ENCODE measurements around the gene SH3BP5L.
"Not testable (repeated sequence)": the region's sequence is repeated elsewhere in the genome, so short reads cannot be mapped to it uniquely, and the experiment has no call there.

The SH3BP5L gene

DNA sequence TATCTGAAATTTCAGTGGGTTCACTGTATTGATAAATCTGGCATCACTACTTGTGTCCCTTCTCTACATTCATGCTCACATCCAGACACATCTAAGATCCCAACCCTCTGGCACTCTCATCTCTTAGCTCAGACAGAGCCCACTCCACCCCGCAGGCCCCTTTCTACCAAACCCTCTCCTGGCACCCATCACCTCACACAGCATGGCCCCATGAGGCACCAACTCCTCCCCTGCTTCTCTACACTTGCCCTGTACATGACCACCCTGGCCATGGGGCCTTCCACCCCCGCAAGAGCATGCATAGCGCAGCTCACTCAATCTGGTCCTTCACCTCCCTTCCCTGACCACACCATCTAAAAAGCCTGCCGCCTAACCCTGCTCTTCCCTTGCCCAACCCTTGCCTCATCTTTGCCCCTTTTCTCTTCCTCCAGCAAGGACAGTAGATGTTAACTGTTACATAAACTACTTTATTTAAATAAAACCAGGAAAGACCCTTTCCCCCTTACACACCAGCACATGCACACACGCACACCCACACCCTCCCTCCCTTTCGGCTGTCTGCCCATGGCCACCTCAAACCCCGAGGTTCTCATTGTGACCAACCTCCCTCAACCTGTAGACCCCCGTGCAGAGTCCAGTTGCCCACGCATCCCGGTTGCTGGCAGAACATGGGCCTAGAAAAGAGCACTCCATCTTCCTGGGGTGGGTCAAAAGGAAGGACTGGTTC lies 15.6 kb downstream of the SH3BP5L start:
- DNase-seq (ENCODE audit: low read depth): no peak
- H3K4me3 ChIP-seq (ENCODE audit: low read length): no peak overlapping the region
- TF ChIP-seq, protein P1, sequence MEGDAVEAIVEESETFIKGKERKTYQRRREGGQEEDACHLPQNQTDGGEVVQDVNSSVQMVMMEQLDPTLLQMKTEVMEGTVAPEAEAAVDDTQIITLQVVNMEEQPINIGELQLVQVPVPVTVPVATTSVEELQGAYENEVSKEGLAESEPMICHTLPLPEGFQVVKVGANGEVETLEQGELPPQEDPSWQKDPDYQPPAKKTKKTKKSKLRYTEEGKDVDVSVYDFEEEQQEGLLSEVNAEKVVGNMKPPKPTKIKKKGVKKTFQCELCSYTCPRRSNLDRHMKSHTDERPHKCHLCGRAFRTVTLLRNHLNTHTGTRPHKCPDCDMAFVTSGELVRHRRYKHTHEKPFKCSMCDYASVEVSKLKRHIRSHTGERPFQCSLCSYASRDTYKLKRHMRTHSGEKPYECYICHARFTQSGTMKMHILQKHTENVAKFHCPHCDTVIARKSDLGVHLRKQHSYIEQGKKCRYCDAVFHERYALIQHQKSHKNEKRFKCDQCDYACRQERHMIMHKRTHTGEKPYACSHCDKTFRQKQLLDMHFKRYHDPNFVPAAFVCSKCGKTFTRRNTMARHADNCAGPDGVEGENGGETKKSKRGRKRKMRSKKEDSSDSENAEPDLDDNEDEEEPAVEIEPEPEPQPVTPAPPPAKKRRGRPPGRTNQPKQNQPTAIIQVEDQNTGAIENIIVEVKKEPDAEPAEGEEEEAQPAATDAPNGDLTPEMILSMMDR (conservative IDR thresholded peaks at IDR 0.05; ENCODE audit: low read depth, low read length): no peak

DNA sequence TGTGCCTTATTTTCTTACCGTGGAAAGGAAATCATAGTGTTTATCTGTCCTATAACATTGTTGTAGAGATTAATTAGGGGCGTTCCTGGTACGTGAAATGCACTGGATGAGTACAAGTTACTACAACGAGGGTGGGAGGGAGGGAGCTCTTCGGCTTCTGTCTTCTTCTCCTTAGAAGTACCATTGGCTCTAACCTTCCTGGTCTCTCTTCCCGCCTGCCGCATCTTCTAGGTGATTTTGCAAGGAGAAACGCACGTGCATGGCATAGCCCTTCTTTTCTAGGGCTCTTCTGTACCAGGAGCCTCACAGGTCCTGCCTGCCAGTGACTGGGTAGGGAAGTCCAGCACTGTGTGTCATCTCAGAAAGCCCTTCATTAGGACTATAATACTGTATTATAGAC lies 16.8 kb downstream of the SH3BP5L start:
- H3K4me3 ChIP-seq (ENCODE audit: low read length): no peak overlapping the region
- TF ChIP-seq, protein P1 (conservative IDR thresholded peaks at IDR 0.05; ENCODE audit: low read depth, low read length): no peak
- no peak for DNase-seq (ENCODE audit: low read depth)

DNA sequence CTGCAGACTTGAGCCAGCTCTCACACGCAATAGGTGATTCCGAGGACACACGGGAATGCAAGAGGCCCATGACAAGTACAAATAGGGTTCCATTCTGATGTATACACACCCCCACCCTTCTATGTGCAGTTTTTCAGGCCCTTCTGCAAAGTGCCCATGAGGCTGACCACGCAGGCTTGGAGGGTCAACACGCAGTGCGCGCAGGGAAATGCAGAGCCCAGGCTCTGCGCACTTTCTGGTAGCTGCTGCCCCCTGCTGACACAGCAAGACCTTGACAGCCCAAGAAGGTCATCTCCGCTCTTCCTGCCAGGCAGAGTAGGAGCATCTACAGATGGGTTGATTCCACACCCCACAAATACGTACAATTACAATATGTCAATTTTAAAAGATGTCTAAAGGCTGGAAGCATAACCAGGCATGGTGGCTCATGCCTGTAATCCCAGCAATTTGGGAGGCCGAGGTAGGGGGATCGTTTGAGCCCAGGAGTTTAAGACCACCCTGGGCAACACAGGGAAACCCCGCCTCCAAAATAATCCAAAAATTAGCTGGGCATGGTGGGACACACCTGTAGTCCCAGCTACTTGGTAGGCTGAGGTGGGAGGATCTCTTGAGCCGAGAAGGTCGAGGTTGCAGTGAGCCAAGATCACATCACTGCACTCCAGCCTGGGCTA lies 18.5 kb downstream of the SH3BP5L start:
- no peak overlapping the region for H3K4me3 ChIP-seq (ENCODE audit: low read length)
- TF ChIP-seq, protein P1 (conservative IDR thresholded peaks at IDR 0.05; ENCODE audit: low read depth, low read length): peak; percentile 82
- DNase-seq (ENCODE audit: low read depth): peak; percentile 2

DNA sequence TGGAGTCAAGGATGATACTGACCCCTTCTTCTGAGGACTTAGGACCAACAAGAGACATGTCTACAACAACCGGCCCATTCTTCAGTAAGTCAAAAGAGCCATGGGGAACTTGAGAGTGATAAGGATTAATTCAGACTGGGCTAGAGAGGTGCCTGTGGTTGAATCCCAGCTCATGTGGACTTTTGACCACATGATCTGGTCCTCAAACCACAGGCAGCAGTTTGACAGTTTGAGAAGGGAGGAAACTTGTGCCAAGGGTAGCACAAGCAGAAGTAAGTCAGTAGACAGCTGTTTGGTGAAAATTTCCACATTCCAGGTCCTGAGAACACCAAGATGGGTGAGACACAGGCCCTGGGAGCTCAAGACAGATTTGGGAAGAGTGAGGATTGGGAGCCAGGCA lies 19.8 kb downstream of the SH3BP5L start:
- TF ChIP-seq, protein P1 (conservative IDR thresholded peaks at IDR 0.05; ENCODE audit: low read depth, low read length): no peak
- DNase-seq (ENCODE audit: low read depth): no peak
- H3K4me3 ChIP-seq (ENCODE audit: low read length): no peak overlapping the region

DNA sequence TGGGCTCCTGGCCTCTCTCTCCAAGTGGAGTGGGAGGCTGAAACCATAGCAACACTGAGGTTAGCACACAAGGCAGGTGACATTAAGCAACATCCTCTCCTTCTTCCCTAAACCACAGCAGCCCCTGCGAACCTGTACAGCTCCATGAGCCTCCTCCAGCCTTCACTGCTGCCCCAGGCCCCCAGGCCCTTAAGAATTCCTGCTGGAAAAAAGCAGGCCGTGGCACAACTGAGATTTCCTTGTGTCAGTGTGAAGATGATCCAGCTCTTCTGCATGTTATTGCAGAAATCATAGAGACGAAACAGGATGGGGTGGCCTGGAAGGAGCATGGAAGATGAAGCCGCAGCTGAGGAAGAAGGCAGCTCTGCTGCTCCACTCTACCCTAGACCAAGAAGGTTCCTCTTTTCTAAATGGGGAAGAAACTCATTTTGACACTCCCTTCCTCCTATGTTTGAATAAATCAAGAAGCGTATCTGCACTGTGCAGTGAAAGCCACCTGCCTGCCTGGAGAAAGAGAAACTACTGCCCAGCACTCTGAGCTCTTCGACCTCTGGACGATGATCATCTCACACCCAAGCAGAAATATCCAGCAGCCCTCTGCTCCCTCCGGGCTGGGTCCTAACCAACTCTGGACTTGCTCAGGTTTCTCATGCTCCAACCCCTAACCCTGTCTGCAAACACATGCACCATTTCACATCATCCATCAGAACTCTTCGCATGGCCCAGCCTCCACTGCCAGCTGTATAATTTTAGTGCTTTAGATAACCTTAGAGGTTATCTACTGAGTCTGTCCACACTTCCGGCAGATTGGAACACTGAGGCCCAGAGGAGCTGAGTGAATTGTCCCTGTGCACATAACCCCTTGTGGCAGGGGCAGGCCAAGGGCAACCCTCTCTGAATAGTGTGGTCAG lies 20.7 kb downstream of the SH3BP5L start:
- TF ChIP-seq, protein P1 (conservative IDR thresholded peaks at IDR 0.05; ENCODE audit: low read depth, low read length): no peak
- no peak overlapping the region for H3K4me3 ChIP-seq (ENCODE audit: low read length)
- DNase-seq (ENCODE audit: low read depth): no peak

DNA sequence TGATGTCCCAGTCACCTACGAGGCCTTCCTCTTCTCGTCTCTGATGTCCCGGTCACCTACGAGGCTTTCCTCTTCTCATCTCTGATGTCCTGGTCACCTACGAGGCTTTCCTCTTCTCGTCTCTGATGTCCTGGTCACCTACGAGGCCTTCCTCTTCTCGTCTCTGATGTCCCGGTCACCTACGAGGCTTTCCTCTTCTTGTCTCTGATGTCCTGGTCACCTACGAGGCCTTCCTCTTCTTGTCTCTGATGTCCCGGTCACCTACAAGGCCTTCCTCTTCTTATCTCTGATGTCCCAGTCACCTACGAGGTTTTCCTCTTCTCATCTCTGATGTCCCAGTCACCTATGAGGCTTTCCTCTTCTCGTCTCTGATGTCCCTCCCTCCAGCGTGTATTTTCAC lies 22.2 kb downstream of the SH3BP5L start:
- not testable (repeated sequence) for DNase-seq (ENCODE audit: low read depth); H3K4me3 ChIP-seq (ENCODE audit: low read length)

DNA sequence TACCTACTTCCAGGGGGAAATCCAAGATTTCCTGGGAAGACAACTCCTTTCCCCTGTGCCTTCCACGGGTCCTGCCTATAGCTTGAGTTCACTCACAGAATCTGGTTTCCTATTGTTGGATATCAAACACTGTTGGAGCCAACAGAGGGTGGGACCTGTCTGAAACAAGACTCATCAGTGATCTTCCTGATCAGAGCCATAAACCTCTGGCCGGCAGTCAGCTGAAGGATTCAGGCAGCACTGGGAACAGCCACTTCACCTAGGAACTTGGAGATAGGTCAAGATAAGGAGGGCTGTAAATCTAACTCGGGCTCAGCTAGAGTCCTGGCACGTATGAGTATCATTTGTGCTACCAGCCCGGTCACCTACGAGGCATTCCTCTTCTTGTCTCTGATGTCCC lies 23.3 kb downstream of the SH3BP5L start:
- no peak overlapping the region for H3K4me3 ChIP-seq (ENCODE audit: low read length)
- no peak for DNase-seq (ENCODE audit: low read depth)
- TF ChIP-seq, protein P1 (conservative IDR thresholded peaks at IDR 0.05; ENCODE audit: low read depth, low read length): no peak
